Thyroid gland (tissue), 4 donors: ENCODE data around the gene IPO9.

Source experiments
- POLR2A ChIP-seq, 2 donors: fragments of 450-650 bp; IDR thresholded peaks; one replicate each; pipeline ENCODE4 v1.6.1; 2017; ENCODE audit warnings: antibody characterized with exemption in 2 of 2, mild to moderate bottlenecking in 2 of 2, moderate library complexity in 1 of 2
- TF ChIP-seq, protein P1 (sequence below), 6 experiments: fragments of 200-600 bp in 3 of 6; fragments of 450-650 bp in 3 of 6; sonication (generic) in 3 of 6; IDR thresholded peaks; one replicate each; pipeline ENCODE4 v1.5.1; 2016 to 2019; ENCODE audit warnings: antibody characterized with exemption in 6 of 6, mild to moderate bottlenecking in 2 of 6, inconsistent platforms in 1 of 6, moderate library complexity in 1 of 6

GRCh38 chr1:201781437-201781836 lies 47.5 kb upstream of the IPO9 start:
- TF ChIP-seq, protein P1, sequence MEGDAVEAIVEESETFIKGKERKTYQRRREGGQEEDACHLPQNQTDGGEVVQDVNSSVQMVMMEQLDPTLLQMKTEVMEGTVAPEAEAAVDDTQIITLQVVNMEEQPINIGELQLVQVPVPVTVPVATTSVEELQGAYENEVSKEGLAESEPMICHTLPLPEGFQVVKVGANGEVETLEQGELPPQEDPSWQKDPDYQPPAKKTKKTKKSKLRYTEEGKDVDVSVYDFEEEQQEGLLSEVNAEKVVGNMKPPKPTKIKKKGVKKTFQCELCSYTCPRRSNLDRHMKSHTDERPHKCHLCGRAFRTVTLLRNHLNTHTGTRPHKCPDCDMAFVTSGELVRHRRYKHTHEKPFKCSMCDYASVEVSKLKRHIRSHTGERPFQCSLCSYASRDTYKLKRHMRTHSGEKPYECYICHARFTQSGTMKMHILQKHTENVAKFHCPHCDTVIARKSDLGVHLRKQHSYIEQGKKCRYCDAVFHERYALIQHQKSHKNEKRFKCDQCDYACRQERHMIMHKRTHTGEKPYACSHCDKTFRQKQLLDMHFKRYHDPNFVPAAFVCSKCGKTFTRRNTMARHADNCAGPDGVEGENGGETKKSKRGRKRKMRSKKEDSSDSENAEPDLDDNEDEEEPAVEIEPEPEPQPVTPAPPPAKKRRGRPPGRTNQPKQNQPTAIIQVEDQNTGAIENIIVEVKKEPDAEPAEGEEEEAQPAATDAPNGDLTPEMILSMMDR (IDR thresholded peaks at IDR 0.05) = no peak
- TF ChIP-seq POLR2A (IDR thresholded peaks at IDR 0.05) = no peak
